HCT116 (cell line): ENCODE results near the gene ADGRD1. TPM values are rescaled to one million over a fixed set of nuclear protein-coding genes. Genes with fewer than 3 reads are reported as not detected.

Experiments used
- ATAC-seq: fragments of 200-7000 bp; cut with Tn5 transposase; 2 replicates; pipeline ENCODE4 v1.9.1; 2020; ENCODE audit warnings: mild to moderate bottlenecking, moderate library complexity
- BruUV-seq: library from RNA; stranded (reverse); fragments of 400-500 nt; replicated peaks from 2 replicates; lab custom pipeline; 2021; lab: Mats Ljungman, UMichigan
- CTCF ChIA-PET: fragments of 300-600 bp; sonication (Branson Sonifier 250); formaldehyde crosslinking; loops from one replicate; lab custom pipeline; 2021; ENCODE audit warnings: antibody characterized with exemption; lab: Charles Lee
- POLR2A ChIA-PET: fragments of 300-600, 350-600 bp; sonication (Branson Sonifier 250); formaldehyde crosslinking; loops from one replicate; lab custom pipeline; 2021; ENCODE audit warnings: antibody characterized with exemption; lab: Charles Lee
- RAD21 ChIA-PET, 2 experiments: fragments of 300-600 bp; sonication (Branson Sonifier 250); formaldehyde crosslinking; loops; one replicate each; lab custom pipeline; 2023; ENCODE audit warnings: low total read pairs in 2 of 2; ENCODE audit not compliant: uncharacterized antibody in 2 of 2, unreplicated experiment in 2 of 2, low non-redundant PET in 1 of 2; lab: Charles Lee
- DNase-seq: peaks from one replicate; pipeline ENCODE4 v3.0.0-alpha.2; 2010; ENCODE audit warnings: low read depth, low spot score
- H2AFZ ChIP-seq: fragments of 200-600 bp; shearing (Covaris generic), sonication (generic); 2 replicates; pipeline ENCODE4 v1.6.1; 2017; ENCODE audit warnings: low read depth, mixed run types, mixed read lengths, antibody characterized with exemption, low read length; ENCODE audit not compliant: poor library complexity, severe bottlenecking
- H3K27ac ChIP-seq: 2 replicates; pipeline ENCODE4 v1.5.1; 2012; ENCODE audit warnings: low read depth, low read length
- H3K27me3 ChIP-seq: fragments of 200-600 bp; sonication (generic); 2 replicates; pipeline ENCODE4 v1.6.1; 2016; ENCODE audit warnings: mixed run types, low read length, mixed read lengths; ENCODE audit not compliant: insufficient read depth
- H3K36me3 ChIP-seq, 2 experiments: fragments of 200-500 bp in 1 of 2; fragments of 200-600 bp in 1 of 2; sonication (Bioruptor generic) in 1 of 2; sonication (generic) in 1 of 2; 2 replicates each; pipeline versions ENCODE4 v1.5.1 to v1.6.1; 2014 to 2016; ENCODE audit warnings: low read length in 2 of 2, inconsistent platforms in 1 of 2, mixed read lengths in 1 of 2, mixed run types in 1 of 2; ENCODE audit not compliant: insufficient read depth in 2 of 2, control insufficient read depth in 1 of 2
- H3K4me1 ChIP-seq, 2 experiments: fragments of 200-600 bp in 1 of 2; sonication (generic) in 1 of 2; 2 replicates each; pipeline versions ENCODE4 v1.5.1 to v1.6.1; 2012 to 2017; ENCODE audit warnings: low read length in 2 of 2, inconsistent platforms in 1 of 2, mild to moderate bottlenecking in 1 of 2, mixed read lengths in 1 of 2, mixed run types in 1 of 2, moderate library complexity in 1 of 2; ENCODE audit not compliant: insufficient read depth in 2 of 2, control insufficient read depth in 1 of 2
- H3K4me2 ChIP-seq: fragments of 200-600 bp; sonication (generic); 2 replicates; pipeline ENCODE4 v1.6.1; 2017; ENCODE audit warnings: mixed run types, low read length, mixed read lengths
- H3K4me3 ChIP-seq, 2 experiments: fragments of 200-600 bp in 1 of 2; sonication (generic) in 1 of 2; replicated peaks in 1 of 2; 2 replicates each; pipeline ENCODE4 v1.5.1; 2011 to 2016; ENCODE audit warnings: low read length in 2 of 2, control low read depth in 1 of 2, low read depth in 1 of 2, mild to moderate bottlenecking in 1 of 2, mixed read lengths in 1 of 2, mixed run types in 1 of 2
- H3K79me2 ChIP-seq: fragments of 200-600 bp; sonication (generic); 2 replicates; pipeline ENCODE4 v1.6.1; 2017; ENCODE audit warnings: mild to moderate bottlenecking, mixed run types, low read length, moderate library complexity, mixed read lengths; ENCODE audit not compliant: insufficient read depth
- H3K9ac ChIP-seq: fragments of 200-600 bp; sonication (generic); 2 replicates; pipeline ENCODE4 v1.6.1; 2016; ENCODE audit warnings: low read length, mixed read lengths
- H3K9me2 ChIP-seq: fragments of 200-600 bp; sonication (generic), shearing (Covaris generic); 2 replicates; pipeline ENCODE4 v1.6.1; 2017; ENCODE audit warnings: mixed run types, mild to moderate bottlenecking, moderate library complexity; ENCODE audit not compliant: insufficient read depth
- H3K9me3 ChIP-seq, 2 experiments: fragments of 200-500 bp in 1 of 2; fragments of 200-600 bp in 1 of 2; sonication (Bioruptor generic) in 1 of 2; sonication (generic) in 1 of 2; 2 replicates each; pipeline ENCODE4 v1.6.1; 2014 to 2017; ENCODE audit warnings: low read length in 2 of 2, mixed read lengths in 2 of 2, inconsistent platforms in 1 of 2, low read depth in 1 of 2, mild to moderate bottlenecking in 1 of 2, mixed run types in 1 of 2, moderate library complexity in 1 of 2; ENCODE audit not compliant: control insufficient read depth in 1 of 2, insufficient read depth in 1 of 2
- H4K20me1 ChIP-seq: fragments of 200-600 bp; sonication (generic), shearing (Covaris generic); 2 replicates; pipeline ENCODE4 v1.6.1; 2017; ENCODE audit warnings: mixed run types, mild to moderate bottlenecking, moderate library complexity; ENCODE audit not compliant: insufficient read depth
- CBX3 ChIP-seq: IDR thresholded peaks from 2 replicates; pipeline ENCODE4 v1.6.1; 2012; ENCODE audit warnings: low read depth
- SP1 ChIP-seq: IDR thresholded peaks from 2 replicates; pipeline ENCODE4 v1.6.1; 2012; ENCODE audit warnings: low read depth
- TCF7L2 ChIP-seq: IDR thresholded peaks from 2 replicates; pipeline ENCODE4 v1.7.0; 2011; ENCODE audit warnings: borderline replicate concordance, inconsistent platforms; ENCODE audit not compliant: insufficient read depth, insufficient read length; ENCODE audit errors: extremely low read depth
- intact Hi-C: fragments of 100-400 bp; cut with micrococcal nuclease; formaldehyde crosslinking; loops from 2 replicates; pipeline ENCODE4 v1.10.0; 2022
- total RNA-seq: library from RNA; stranded (reverse); gene quantifications from one replicate; pipeline ENCODE4 v1.2.1, GENCODE V29; 2021; ENCODE audit not compliant: unreplicated experiment
- TF ChIP-seq, protein P1 (sequence below): IDR thresholded peaks from 2 replicates; pipeline ENCODE4 v1.6.1; 2012
- TF ChIP-seq, protein P2 (sequence below): IDR thresholded peaks from 2 replicates; pipeline ENCODE4 v1.6.1; 2012

The ADGRD1 gene
- total RNA-seq, 1 experiment from 2014 or later: 0.44 TPM

DNA sequence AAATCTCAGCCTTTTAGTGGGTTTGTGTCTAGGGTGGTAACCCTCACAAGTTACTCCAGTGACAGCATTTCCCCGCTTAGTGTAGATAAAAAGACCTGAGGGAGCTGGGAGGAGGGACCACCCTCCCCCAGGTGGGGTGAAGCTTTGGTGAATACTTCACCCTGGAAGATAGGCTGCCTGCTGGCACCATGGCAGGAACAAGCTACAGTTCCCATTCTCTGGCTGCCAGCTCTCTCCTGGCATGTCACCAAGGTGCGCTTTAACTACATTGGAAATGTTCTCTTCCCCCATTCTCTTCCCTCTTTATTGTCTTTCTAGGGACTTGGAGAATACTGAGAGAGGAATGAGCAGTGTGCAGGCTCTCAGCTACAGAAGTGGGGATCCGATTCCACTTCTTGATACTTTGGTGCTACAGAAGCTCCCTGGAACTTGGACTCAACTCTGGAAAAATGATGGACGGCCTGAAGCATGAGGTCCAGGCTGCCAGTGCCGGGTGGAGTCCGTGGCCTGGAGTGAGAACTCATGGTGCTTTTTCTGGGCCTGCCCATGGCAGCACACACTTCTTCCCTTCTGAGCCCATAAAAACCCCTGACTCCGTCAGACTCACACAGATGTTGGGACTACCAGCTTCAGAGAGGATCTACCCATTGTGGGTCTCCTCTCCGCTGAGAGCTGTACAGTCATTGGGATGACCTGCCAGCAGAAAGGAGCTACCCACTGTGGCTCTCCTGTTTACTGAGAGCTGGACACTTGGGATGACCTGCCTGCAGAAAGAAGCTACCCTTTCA lies 198.0 kb downstream of the ADGRD1 start:
- RAD21 ChIA-PET: no interaction called here
- TF ChIP-seq CBX3 (no peak), SP1 (no peak), TCF7L2 (no peak)
- TF ChIP-seq, protein P1, sequence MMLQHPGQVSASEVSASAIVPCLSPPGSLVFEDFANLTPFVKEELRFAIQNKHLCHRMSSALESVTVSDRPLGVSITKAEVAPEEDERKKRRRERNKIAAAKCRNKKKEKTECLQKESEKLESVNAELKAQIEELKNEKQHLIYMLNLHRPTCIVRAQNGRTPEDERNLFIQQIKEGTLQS: no peak
- Histone ChIP-seq H2AFZ (no peak overlapping the region), H3K27ac (no peak overlapping the region), H3K9ac (no peak overlapping the region), H3K4me1 (no peaks in the 10 kb centered on the region), H3K9me3 (no peaks in the 10 kb centered on the region), H3K4me2 (no peak overlapping the region), H3K9me2 (no peaks in the 10 kb centered on the region), H4K20me1 (no peaks in the 10 kb centered on the region; the same call in 1 of the 2 replicates), H3K4me3 (no peak overlapping the region), H3K36me3 (no peaks in the 10 kb centered on the region), H3K27me3 (peaks cover 37% of the 10 kb centered on the region), H3K79me2 (no peaks in the 10 kb centered on the region)
- CTCF ChIA-PET: interaction anchor here (1.9 kb wide), 1 partner anchor 8 kb away, joined by 8 read pairs; no protein-coding TSS in a partner anchor
- no TSS peak for BruUV-seq
- DNase-seq (no peak), ATAC-seq (no peak)
- POLR2A ChIA-PET: interaction anchor here (1.3 kb wide), 1 partner anchor 8 kb away, joined by 3 read pairs; no protein-coding TSS in a partner anchor
- intact Hi-C loops: no loop called here

DNA sequence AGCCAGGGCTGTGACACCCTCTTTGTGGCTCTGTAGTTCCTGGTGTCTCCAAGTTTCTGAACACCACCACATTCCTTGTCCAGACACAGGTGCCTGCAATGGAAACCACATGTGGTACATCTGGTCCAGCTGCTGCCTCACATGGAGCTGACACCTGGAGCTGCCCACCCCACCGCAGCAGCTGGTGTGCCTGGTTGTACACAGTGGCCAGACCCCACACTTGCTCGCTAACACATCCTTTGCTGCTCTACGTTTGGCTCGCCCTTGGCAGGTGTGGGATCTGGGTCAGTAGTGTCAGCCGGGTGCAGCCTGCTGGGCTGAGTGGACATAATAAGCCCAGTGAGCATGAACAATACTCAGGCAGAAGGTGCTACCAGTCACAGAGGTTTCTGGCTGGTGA lies 198.9 kb downstream of the ADGRD1 start:
- H2AFZ ChIP-seq: no peak overlapping the region
- H3K36me3 ChIP-seq: no peaks in the 10 kb centered on the region
- H3K4me3 ChIP-seq: no peak overlapping the region
- peaks cover 37% of the 10 kb centered on the region for H3K27me3 ChIP-seq
- H3K79me2 ChIP-seq: no peaks in the 10 kb centered on the region
- no peaks in the 10 kb centered on the region; the same call in 1 of the 2 replicates for H4K20me1 ChIP-seq
- no peaks in the 10 kb centered on the region for H3K9me3 ChIP-seq
- no peak overlapping the region for H3K4me2 ChIP-seq
- H3K4me1 ChIP-seq: no peaks in the 10 kb centered on the region
- ChIA-PET CTCF (no interaction called here), POLR2A (interaction anchor here (1.3 kb wide), 1 partner anchor 8 kb away, joined by 3 read pairs; no protein-coding TSS in a partner anchor), RAD21 (no interaction called here)
- no peaks in the 10 kb centered on the region for H3K9me2 ChIP-seq
- intact Hi-C loops: no loop called here
- DNase-seq: no peak
- ATAC-seq: no peak
- H3K9ac ChIP-seq: no peak overlapping the region
- BruUV-seq: no TSS peak
- no peak for TF ChIP-seq TCF7L2
- TF ChIP-seq CBX3: no peak
- TF ChIP-seq SP1: no peak
- TF ChIP-seq, protein P2, sequence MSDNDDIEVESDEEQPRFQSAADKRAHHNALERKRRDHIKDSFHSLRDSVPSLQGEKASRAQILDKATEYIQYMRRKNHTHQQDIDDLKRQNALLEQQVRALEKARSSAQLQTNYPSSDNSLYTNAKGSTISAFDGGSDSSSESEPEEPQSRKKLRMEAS: no peak
- no peak overlapping the region for H3K27ac ChIP-seq
